GM18517 (cell line): ENCODE results near the gene SERPINI1.

ENCODE experiments used
- ATAC-seq: cut with Tn5 transposase; IDR thresholded peaks from one replicate; pipeline ENCODE4 v1.9.1; 2021; ENCODE audit warnings: mild to moderate bottlenecking, moderate library complexity; ENCODE audit not compliant: unreplicated experiment

Gene SERPINI1, protein sequence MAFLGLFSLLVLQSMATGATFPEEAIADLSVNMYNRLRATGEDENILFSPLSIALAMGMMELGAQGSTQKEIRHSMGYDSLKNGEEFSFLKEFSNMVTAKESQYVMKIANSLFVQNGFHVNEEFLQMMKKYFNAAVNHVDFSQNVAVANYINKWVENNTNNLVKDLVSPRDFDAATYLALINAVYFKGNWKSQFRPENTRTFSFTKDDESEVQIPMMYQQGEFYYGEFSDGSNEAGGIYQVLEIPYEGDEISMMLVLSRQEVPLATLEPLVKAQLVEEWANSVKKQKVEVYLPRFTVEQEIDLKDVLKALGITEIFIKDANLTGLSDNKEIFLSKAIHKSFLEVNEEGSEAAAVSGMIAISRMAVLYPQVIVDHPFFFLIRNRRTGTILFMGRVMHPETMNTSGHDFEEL

DNA sequence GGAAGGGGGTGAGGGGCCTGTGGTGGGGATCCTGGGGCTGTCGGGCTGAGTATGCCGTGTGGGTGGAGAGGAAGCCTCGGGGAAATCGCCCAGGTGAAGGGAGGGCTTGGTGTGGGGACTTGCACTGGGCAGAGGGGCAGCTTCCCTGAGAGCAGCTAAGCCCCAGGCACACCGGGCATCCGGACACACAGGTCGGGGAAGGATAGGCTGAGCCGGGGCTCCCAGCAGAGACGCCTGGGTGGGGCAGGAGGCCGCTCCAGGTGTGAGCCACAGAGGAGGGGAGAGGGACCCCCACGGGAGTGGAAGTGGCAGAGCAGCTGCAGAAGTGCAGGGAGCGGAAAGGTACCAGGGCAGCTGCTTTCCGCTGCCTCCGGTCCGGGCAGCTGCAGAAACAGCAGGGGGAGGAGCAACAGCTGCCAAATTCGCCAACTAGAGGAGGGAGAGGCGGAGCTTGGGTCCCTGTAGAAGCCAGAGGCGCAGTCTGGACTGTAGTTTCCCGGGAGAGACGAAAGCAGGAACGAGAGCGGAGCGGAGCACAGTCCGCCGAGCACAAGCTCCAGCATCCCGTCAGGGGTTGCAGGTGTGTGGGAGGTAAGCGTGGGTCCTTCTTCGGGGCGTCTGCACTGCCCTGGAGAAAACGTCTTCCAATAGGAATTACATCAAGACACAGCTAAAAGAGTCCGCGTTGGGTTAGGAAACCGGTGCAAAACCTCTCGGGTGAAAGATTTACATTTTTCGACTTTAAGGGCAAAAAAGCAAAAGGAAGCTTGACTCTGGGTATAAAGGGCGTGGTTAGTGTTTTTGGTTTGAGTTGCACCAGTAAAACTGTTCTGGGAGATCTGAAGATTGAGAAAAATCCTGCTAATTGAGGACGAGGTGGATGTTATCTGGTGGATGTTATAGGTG is at the start of gene SERPINI1:
Gene SERPINI1 (plus strand): TSS at position 489 of the 906 bp plus-strand sequence. CDS start 53,408 bp downstream, outside the sequence.
- ATAC-seq: peak; percentile 59

DNA sequence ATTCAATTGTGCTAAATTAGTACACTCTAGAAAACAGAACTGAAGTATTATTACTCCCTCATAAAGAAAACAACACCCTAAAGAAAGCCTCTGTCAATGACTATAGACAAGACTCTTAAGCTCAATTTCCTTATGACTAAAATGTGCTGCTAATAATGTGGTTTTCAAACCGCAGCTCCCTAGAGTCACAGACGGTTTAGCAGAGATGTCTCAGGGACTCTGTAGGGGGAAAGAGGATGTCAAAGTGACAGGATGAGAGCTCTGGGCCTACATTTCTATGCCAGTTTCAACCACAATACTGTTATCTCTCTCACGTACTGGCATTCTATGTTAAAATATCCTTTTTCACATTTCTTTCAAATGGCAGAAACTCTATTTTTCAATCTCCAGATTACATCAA is 44.2 kb upstream of the SERPINI1 start:
- peak; percentile 100 for ATAC-seq

DNA sequence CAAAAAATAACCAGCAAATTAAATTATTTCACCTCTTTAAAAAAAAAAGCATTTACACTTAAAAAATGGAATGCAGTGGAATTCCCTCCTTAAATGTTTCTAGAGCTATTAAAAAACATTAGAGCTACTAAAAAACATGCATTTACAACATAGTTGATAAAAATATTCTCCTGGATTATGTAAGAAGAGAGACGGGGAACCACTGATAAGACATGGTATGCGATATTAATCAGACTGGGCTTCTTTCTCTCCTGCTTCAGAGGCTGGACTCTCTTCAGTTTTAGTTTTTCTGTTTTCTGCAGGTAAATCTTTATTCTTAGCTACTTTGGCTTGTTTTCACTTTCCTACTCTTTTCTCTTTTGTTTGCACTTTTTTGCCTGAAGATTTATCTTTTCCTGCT is 41.4 kb upstream of the SERPINI1 start:
- ATAC-seq: no peak

DNA sequence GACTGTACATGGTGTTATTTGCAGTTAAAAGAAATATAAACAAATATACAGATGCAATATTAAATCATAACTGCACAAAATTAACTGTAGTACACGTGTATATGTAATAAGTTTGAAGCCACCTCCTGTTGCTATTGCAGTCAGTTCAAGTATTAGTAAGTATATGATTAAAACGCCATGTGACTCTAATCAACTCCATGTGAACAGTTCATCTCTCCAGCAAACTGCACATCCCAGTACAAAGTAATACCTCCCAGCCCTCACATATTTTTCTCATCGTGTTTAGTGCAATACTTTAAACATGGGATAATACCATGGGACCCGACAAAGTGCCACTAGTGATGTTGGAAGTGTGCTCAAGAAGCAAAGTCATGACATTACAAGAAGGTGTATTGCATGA is 35.5 kb upstream of the SERPINI1 start:
- no peak for ATAC-seq

DNA sequence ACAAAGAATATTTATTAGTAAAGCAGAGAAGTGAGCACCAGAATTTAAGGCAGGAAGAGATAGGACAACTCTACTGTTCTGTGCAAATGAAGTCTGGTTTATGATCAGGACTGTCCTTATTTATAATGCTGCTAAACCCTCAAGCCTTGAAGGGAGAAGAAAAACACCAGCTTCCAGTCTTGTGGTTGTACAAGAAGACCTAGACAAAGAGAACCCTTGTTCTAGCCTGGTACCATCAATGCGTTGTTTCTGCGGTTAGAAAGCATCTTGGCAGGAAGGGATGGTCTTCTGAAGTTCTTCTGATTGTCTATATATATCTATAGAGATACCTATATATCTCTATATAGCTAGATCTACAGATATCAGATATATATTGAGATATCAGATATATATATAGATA is 34.6 kb upstream of the SERPINI1 start:
- ATAC-seq: no peak

DNA sequence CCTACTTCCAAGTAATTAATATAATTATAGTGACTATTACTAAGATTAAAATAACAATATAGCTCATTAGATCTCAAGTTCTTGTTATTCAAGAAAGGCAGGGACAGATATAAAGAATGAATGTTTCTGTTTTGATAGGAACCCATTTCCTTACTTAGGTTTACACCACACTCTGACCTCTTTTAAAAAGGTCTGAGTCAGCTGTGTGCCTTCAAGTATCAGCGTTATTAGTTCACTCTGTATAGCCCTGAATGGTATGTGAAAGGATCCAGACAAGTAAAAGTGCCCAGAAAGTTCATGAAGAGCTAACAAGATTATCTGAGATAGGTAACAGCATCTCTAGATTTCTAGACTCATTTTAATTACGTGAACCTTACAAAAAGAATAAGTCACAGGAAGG is 29.7 kb upstream of the SERPINI1 start:
- ATAC-seq: no peak

DNA sequence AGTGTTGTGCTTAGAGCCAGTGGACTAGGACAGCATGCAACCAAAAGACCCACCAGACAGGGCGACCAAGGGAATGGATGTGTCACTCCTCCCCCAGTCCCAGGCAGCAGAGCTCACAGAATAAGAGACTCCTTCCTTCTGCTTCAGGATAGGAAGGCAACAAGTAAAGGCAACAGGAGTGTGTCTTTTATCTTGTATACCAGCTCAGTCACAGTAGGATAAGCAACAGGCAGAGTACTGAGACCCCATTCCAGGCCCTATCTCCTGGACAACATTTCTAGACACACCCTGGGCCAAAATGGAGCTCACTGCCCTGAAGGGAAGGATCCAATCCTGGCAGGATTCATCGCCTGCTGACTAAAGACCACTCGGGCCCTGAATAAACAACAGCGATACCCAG is 25.8 kb upstream of the SERPINI1 start:
- no peak for ATAC-seq

DNA sequence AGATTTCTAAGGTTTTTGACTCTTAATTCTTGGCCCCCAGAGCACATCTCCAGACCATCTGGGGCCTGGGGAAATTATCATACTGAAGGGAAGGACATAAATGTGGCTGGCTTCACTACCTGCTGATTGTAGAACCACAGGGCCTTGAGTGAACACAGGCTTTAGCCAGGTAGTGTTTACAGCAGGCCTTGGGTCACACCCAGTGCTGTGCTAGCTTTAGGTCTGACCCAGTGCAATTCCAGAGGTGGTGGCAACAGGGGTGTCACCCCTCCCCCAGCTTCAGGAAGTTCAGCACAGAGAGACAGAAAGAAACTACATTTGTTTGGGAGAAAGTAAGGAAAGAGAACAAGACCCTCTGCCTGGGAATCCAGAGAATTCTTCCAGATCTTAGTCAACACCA is 25.0 kb upstream of the SERPINI1 start:
- no peak for ATAC-seq

DNA sequence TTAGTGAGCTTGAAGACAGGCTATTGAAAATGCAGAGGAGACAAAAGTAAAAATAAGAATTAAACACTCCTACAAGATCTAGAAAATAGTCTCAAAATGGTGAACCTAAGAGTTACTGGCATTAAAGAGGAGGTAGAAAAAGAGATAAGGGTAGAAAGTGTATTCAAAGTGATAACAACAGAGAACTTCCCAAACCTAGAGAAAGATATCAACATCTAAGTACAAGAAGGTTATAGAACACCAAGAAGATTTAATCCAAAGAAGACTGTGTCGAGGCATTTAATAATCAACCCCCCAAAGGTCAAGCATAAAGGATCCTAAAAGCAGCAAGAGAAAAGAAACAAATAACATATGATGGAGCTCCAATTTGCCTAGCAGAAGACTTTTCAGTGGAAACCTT is 24.1 kb upstream of the SERPINI1 start:
- ATAC-seq: no peak

DNA sequence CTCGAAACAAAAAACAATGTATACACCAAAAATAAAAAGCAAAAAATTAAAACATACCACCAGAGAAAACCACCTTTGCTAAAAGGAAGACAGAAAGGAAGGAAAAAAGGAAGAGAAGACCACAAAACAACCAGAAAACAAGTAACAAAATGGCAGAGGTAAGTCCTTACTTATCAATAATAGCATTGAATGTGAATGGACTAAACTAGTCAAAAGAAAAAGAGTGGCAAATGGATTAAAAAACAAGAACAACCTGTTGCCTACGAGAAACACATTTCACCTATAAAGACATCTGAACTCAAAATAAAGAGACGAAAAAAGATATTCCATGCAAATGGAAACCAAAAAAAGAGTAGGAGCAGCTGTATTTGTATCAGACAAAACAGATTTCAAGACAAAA is 23.1 kb upstream of the SERPINI1 start:
- ATAC-seq: no peak

DNA sequence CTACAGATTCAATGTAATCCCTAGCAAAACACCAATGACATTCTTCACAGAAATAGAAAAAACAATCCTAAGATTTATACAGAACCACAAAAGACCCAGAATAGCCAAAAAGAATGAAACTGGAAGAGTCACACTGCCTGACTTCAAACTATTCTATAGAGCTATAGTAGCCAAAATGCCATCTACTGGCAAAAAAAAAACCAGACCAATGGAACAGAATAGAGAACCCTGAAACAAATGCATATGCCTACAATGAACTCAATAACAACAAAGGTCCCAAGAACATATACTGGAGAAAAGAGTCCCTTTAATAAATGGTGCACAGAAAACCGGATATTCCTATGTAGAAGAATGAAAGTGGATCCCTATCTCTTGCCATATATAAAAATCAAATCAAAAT is 20.6 kb upstream of the SERPINI1 start:
- ATAC-seq: no peak

DNA sequence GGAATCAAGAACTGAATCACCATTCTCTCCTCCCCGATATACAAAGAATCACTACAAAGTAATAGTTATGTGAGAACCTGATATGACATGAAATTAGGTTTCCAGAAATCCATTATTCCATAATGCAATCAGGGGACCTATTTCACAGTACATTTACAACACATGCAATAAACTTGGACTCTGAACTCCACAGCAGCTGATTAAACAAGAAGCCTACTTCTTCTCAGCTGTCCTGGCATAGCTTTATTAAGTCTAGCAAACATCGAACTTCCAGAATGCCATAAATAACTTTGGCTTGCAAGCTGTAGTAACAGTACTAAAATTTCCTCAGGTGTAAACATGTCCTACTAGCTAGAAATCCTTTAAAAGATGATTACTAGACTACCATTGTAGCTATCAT is 18.6 kb upstream of the SERPINI1 start:
- no peak for ATAC-seq

DNA sequence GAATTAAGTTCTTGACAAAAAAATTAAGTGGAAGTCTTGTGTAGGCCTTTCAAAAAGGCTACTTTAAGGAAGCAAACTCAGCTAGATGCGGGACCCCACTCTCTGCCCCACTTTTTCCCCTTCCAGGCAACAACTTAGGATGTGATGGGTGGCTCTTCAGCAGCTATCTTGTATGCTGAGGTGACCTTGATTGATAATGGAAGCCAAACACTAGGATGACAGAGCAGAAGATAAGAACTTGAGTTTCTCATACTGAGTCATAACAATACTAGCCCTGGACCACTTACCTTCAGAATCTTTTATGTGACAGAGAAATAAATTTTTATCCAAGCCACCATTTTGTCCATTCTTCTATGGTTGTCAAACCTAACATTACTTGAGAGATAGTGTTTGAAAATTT is 16.9 kb upstream of the SERPINI1 start:
- no peak for ATAC-seq

DNA sequence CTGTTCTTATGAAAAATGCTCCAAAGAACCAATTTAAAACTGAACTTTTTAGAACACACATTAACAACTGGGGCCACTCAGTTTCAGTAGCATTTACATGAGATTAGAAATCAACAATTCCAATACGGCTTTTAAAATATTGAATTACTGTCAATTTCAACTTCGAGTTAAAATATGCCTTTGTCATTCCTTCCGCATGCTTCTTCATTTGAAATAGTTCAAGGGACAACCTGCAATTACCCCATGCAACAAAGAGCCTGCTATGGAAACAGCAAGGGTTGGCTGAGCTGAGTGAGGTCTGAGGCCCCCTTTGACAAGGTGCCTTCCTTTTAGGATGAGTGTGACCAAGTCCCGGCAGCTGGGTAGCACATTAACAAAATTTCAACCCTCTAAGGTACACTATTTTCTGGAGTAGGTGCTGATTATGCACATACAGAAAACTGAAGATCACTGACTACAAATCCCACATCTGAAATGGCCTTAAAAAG is 12.5 kb upstream of the SERPINI1 start:
- ATAC-seq: no peak

DNA sequence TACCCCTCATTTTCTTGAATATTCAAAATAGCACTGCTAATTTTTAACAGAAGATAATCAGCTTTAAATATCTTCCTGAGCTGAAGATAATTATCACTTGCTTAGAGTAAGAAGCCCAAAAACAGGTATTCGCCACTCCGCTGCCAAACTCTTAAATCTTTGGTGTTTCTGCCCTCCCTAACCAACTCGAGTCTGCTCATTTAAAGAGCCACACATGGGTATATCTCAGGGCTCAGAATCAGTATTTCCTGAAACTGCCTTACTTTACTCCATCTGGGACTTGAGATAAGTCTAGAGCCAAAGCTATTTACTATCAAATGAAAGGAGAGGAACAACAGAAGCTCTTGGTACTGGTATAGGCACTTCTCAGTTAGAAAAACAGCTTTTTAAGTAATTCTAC is 11.6 kb upstream of the SERPINI1 start:
- ATAC-seq: no peak

DNA sequence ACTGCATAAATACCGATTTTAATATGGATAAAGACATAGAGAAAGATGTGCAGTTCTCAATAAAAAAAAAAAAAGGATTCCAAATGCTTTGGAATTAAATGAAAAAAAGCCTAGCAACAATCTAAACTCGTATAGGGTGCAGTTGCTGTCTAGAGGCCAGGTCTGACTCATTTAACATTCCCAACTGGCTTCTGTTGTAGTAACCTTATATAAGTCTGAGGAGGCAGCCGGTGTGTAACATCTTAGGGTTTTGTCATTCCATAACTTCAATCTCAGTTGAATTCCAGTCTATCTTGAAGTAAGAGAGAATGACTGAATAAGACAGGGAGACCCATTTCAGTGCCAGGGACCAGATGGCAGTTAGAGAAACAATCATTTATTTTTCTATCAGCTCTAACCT is 7.3 kb upstream of the SERPINI1 start:
- ATAC-seq: no peak

DNA sequence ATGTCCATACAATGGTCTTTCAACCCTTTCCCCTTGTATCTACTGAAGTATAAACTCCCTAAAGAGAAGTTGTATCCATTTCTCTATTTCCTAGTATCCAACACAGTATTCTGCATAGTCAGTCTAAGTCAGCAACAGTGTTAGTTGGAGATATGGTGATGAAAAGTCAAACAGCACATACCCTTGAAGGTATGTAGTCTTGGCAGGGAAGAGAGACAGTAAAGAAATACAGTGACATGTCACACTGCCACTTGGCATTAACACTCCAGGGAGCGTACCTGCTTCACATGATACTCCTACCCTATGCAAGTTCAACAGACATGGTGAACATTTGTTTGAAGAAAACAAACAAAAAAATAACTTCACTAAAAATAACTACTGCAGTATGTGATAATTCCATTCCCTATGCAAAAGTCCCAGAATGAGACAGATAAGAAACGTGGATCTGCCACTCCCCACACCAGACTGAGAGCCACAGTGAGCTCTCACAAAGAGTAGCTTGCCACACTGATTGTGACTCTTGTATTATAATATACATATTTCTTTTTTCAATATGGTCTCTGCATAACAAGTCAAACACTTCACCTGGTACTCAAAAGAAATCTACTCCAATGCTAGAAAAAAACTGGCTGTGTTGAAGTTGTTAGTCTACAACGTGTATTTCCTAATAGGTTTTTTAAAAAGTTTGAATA is 6.7 kb upstream of the SERPINI1 start:
- ATAC-seq: no peak

DNA sequence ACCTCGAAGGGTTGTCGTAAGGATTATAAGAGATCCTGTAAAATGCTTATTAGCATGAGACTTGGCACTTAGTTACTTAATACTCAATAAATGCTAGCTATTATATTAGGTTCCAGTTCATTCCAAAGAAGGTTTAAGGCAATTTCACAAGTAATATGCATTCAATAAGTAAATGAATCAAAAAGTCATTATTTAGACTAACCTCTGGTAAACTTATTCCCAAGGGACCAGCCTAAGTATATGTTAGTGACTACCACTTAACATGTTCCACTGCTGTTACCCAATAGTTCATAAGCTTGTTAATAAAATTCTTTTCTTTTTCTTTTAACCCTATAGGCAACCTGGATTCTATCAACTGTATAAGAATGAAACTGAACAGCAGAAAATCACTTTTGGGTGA is 5.9 kb upstream of the SERPINI1 start:
- no peak for ATAC-seq

DNA sequence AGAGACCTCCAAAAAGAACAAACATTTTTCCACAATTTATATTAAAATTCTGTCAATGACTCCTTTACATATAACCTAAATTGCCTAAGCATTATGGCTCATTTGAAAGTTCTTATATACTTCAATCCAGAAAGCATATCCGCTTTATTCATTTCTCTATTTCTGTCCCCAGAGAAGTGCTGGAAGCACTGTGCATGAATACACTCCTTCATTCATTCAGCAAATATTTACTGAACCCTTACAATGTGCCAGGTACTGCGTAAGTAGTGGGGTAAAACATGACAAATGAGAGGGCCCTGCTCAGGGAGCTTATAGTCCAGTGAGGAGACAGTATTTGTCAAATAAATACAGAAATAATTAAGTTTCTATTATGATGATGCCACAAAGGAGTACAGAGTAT is 4.1 kb upstream of the SERPINI1 start:
- no peak for ATAC-seq

DNA sequence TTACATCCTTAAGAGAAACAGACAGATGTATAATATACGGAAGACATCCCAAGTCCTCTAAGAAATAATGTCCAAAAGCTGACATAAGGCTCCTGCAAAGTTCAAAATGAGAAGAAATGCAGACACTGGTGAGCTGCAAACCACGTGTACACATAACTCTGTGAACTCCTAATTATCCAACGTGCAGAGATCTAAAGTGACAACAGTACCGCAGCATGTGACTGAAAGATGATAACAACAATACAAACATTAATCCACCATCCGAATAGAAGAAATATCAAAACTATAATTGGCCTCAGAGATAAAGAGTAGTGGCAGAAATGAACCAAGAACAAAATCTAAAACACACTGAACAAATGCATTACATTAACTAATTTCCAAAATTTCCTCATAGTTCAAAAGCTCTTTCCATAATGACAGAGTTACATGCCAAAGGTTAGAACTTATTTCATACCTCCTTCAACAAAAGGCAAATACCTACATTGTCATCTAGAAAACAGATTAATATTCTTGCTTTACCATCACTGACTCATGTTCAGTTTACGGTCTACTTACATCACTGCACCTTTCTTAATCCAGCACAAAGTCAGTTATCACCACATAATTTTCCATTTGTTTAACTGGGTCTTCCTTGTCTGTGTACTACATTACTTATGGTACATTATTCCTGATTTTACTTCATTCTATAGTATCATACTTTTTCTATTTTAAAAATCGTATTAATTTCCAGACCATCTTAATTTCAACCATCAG is 3.0 kb upstream of the SERPINI1 start:
- ATAC-seq: no peak
